Cardiac muscle cell (in vitro differentiated cells and primary cell): ENCODE results near the gene TMEM185B. TPM values are rescaled to one million over a fixed set of nuclear protein-coding genes. Genes with fewer than 3 reads are reported as not detected.

Experiments used
- DNase-seq, 2 donors: peaks; one replicate each; pipeline versions ENCODE4 v3.0.0 to v3.0.0-alpha.2; 2010 to 2017; ENCODE audit warnings: low read depth in 1 of 2, low spot score in 1 of 2
- H3K27ac ChIP-seq: fragments of 200-600 bp; sonication (generic); 2 replicates; pipeline ENCODE4 v1.5.1; 2016
- H3K27me3 ChIP-seq: fragments of 200-600 bp; sonication (generic); 2 replicates; pipeline ENCODE4 v1.6.0; 2016; ENCODE audit warnings: control low read depth
- H3K36me3 ChIP-seq: fragments of 200-600 bp; sonication (generic); 2 replicates; pipeline ENCODE4 v1.5.1; 2016; ENCODE audit warnings: control low read depth
- H3K4me1 ChIP-seq: fragments of 200-600 bp; sonication (generic); 2 replicates; pipeline ENCODE4 v1.8.1; 2017; ENCODE audit warnings: low read depth, mild to moderate bottlenecking, mixed run types
- H3K4me3 ChIP-seq: fragments of 200-600 bp; sonication (generic); 2 replicates; pipeline ENCODE4 v1.5.1; 2016; ENCODE audit warnings: mild to moderate bottlenecking
- H3K9me3 ChIP-seq: fragments of 200-600 bp; sonication (generic); 2 replicates; pipeline ENCODE4 v1.5.1; 2017; ENCODE audit warnings: low read depth, mild to moderate bottlenecking, control low read depth
- polyA plus RNA-seq: library from polyadenylated mRNA; unstranded; fragments of >200 nt; fragmentation: Nextera tagmentation; extraction: Ambion mirVana; gene quantifications from 2 replicates; pipeline ENCODE4 v1.2.1, GENCODE V29; 2016
- total RNA-seq: library from RNA; depleted of rRNA; stranded (reverse); fragments of >200 nt; gene quantifications from 2 replicates; pipeline ENCODE4 v1.2.3, GENCODE V29; 2016
- TF ChIP-seq, protein P1 (sequence below): IDR thresholded peaks from 2 replicates; pipeline ENCODE4 v1.5.1; 2012; ENCODE audit warnings: low read depth, mild to moderate bottlenecking, low read length

The TMEM185B gene
- total and polyA plus RNA-seq, 2 experiments from 2014 or later: 21.3 to 43.4 TPM

DNA sequence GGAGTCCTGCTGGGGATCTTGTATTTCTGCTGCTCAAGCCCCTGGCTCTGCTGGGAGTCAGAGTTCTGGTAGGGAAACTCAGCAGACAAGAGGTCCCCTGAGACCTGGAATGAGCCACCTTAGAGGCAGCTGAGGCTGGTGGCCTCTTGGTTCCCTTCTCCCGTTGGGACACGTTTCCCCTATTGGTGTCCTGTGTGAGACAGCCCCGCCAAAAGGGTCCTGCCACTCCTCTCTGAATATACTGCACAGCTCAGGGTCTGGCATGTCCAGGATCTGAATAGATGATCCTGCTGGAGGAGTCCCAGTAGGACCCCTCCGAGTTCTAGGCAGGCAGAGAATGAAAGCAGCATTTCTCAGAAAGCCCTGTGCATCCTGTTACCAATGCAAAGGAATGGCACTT is 27.4 kb upstream of the TMEM185B start:
- H3K27ac ChIP-seq: no peak overlapping the region
- no peak for DNase-seq
- TF ChIP-seq, protein P1, sequence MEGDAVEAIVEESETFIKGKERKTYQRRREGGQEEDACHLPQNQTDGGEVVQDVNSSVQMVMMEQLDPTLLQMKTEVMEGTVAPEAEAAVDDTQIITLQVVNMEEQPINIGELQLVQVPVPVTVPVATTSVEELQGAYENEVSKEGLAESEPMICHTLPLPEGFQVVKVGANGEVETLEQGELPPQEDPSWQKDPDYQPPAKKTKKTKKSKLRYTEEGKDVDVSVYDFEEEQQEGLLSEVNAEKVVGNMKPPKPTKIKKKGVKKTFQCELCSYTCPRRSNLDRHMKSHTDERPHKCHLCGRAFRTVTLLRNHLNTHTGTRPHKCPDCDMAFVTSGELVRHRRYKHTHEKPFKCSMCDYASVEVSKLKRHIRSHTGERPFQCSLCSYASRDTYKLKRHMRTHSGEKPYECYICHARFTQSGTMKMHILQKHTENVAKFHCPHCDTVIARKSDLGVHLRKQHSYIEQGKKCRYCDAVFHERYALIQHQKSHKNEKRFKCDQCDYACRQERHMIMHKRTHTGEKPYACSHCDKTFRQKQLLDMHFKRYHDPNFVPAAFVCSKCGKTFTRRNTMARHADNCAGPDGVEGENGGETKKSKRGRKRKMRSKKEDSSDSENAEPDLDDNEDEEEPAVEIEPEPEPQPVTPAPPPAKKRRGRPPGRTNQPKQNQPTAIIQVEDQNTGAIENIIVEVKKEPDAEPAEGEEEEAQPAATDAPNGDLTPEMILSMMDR: no peak
- peaks cover 4% of the 10 kb centered on the region for H3K4me1 ChIP-seq
- H3K27me3 ChIP-seq: peaks cover 27% of the 10 kb centered on the region
- no peaks in the 10 kb centered on the region for H3K9me3 ChIP-seq
- no peaks in the 10 kb centered on the region for H3K36me3 ChIP-seq
- no peak overlapping the region for H3K4me3 ChIP-seq

DNA sequence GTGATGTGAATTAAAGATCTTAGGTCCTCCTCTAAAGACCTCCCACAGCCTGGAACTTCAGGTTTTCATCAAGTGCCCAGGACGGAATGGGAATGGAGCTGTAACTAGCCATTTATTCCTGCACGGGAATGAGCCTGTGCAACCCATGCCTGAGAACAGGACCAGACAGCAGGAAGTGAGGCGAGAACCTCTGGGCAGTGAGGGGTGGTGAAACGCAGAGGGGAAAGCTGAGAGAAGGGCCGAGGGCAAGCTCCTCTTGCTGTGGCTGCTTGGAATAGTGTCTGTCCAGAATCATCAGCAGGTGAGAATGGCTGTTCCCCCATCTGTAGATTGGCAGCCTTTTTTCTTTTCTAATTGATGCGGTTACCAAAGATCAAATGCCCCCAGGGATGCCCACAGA is 24.7 kb upstream of the TMEM185B start:
- no peak overlapping the region for H3K27ac ChIP-seq
- peaks cover 12% of the 10 kb centered on the region for H3K4me1 ChIP-seq
- DNase-seq: no peak
- TF ChIP-seq, protein P1: no peak
- H3K9me3 ChIP-seq: no peaks in the 10 kb centered on the region
- H3K27me3 ChIP-seq: peaks cover 27% of the 10 kb centered on the region
- no peak overlapping the region for H3K4me3 ChIP-seq
- H3K36me3 ChIP-seq: no peaks in the 10 kb centered on the region

DNA sequence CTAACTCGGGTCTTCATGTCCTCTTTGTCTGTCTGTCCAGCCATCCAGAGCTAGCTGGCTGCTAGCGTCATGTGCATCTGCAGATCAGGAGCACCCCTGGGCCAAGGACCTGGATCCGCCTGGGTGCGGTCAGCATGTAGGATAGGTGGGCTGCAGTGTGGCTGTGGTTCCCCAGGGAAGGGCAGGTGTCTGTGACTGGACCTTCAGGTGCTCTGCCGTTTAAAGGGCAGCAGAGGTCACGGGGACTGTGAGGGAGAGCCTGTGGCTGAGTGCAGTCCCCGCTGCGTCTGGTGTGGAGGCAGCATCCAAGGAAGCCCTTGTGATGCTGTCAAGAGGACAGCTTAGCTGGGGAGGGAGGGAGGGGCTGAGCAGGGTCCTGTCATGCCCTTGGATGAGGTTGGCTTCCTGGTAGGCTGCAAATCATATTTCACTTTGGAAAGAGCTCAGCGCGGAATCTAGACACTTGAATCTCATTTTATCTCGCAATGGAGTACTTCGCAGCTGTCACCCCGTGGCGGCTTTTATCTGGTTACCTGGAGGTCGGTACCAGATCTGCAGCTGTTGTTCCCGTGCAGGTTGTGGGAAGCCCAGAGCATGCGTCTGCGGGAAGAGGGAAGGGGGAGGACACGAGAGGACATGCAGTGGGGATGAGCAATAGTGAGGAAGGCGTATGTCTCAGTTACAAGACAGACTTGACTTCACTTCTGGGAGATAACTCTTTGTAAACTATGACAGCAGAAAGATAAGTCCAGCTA is 23.5 kb upstream of the TMEM185B start:
- Histone ChIP-seq H3K9me3 (no peaks in the 10 kb centered on the region), H3K4me1 (peaks cover 12% of the 10 kb centered on the region), H3K27me3 (peaks cover 26% of the 10 kb centered on the region), H3K36me3 (no peaks in the 10 kb centered on the region), H3K27ac (no peak overlapping the region), H3K4me3 (no peak overlapping the region)
- DNase-seq: no peak
- TF ChIP-seq, protein P1: no peak

DNA sequence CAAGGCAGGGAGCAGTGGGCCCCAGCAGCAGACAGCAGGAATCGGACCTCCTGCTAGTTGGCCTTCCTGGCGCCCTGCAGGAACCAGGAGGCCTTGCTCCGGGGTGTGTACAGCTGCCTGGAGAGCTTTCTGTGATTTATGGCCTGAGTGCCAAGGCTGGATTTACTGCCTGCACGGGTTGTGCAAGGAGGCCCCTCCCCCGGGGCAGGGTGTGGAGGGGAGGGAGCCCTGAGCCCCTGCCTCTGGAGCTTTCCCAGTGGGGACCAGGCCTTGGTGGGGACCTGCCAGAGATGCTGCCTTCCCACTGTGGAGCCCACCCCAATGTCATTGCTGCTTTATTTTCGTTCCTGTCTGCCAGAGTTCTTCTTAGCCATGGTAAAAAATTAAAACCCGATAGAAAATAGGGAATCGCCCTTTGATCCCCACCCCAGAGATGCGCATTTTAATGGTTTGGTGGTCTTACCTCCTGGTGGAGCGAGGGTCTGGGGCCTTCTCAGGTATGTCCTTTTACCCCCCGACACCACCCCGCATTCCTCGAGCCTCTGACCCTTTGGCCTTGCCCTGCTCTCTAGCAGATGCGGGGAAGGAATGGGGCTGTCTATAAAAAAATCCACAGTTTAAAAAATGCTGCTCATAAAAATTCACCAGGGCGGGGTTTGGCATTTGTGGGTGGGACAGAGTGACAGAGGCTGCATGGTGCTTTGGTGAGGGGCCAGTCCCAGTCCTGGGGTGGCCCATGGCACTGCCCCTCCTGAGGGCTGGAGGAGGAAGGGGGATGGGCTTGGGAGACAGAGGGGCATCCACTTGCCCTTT is 22.5 kb upstream of the TMEM185B start:
- Histone ChIP-seq H3K4me1 (peaks cover 12% of the 10 kb centered on the region), H3K27me3 (peaks cover 17% of the 10 kb centered on the region), H3K9me3 (no peaks in the 10 kb centered on the region), H3K36me3 (no peaks in the 10 kb centered on the region), H3K27ac (no peak overlapping the region), H3K4me3 (no peak overlapping the region)
- DNase-seq: peak in 1 of 2 donors; percentile 16
- TF ChIP-seq, protein P1: no peak

DNA sequence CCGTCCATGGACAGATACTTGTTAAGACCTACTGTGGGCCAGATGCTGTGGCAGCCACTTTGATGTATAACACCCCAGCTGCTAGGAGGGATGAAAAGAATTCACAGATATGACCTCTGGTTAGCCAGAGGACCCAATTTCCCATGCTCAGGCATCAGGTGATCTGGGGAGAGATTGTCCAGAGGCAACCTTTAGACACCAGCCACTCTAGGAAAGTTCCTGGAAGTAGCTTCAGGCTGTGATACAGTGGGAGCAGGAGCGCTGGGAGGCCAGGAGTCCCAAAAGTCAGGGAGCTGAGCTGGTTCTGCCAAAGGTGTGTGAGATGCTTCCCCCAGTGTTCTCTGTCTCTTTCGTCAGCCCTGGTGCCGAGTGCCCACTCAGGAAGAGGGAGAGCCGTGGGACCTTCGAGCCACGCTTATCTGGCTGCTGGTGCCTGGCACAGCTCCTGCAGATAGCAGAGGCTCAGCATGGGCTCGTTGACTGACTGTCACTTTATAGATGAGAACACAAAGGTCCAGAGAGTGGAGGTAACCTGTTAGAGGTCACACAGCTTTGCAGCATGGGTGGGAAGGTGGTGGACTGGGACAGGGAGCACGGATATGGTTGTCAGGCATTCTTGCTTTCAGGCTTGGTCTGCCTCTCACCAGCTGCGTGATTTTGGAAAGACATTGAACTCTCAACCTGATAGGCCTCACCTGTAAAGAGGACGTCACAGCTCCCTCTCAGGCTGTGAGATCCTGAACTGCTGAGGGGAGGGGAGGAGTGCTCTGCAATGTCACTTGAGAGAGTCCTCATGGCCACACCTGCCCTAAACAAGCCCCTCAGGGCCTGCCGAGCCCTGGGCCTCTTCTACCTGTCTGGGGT is 21.7 kb upstream of the TMEM185B start:
- TF ChIP-seq, protein P1: no peak
- peaks cover 8% of the 10 kb centered on the region for H3K27me3 ChIP-seq
- H3K9me3 ChIP-seq: no peaks in the 10 kb centered on the region
- H3K36me3 ChIP-seq: no peaks in the 10 kb centered on the region
- no peak for DNase-seq
- H3K27ac ChIP-seq: no peak overlapping the region
- no peak overlapping the region for H3K4me3 ChIP-seq
- H3K4me1 ChIP-seq: peaks cover 12% of the 10 kb centered on the region
